Right cardiac atrium (tissue), 5 donors: Measurements from ENCODE around the gene TENM4. TPM values are rescaled to one million over a fixed set of nuclear protein-coding genes. Genes with fewer than 3 reads are reported as not detected.
"Not testable (repeated sequence)": the region's sequence is repeated elsewhere in the genome, so short reads cannot be mapped to it uniquely, and the experiment has no call there.

ENCODE experiments used
- ATAC-seq, 2 donors: fragments of 200-7000 bp; cut with Tn5 transposase; one replicate each; pipeline versions ENCODE4 v1.8.0 to v1.9.1; 2020; ENCODE audit warnings: moderate library complexity in 2 of 2, mild to moderate bottlenecking in 1 of 2
- DNase-seq, 3 donors: peaks; one replicate each; pipeline ENCODE4 v3.0.0-alpha.2; 2020
- H3K27ac ChIP-seq: one replicate; pipeline ENCODE4 v1.5.1; 2013; ENCODE audit warnings: mild to moderate bottlenecking, low read length, control low read depth, moderate library complexity
- H3K27me3 ChIP-seq: one replicate; pipeline ENCODE4 v1.6.1; 2013; ENCODE audit not compliant: control insufficient read depth, insufficient read depth
- H3K4me1 ChIP-seq: one replicate; pipeline ENCODE4 v1.6.1; 2013; ENCODE audit warnings: low read length; ENCODE audit not compliant: control insufficient read depth, insufficient read depth
- H3K4me3 ChIP-seq: one replicate; pipeline ENCODE4 v1.5.1; 2013; ENCODE audit warnings: low read length, control low read depth
- H3K9me3 ChIP-seq: one replicate; pipeline ENCODE4 v1.6.1; 2013; ENCODE audit warnings: low read length; ENCODE audit not compliant: control insufficient read depth
- WGBS: extraction: QIAGEN DNeasy Blood & Tissue Kit; methylation state at CpG from one replicate; pipeline ENCODE4 v1.1.7; 2013; 5-methylcytosine and 5-hydroxymethylcytosine counted together
- intact Hi-C, 4 donors: fragments of 100-400 bp; cut with DNase I; formaldehyde crosslinking; loops; one replicate each; pipeline versions ENCODE4 v1.11.0 to v1.14.0; 2022 to 2023
- polyA plus RNA-seq: library from polyadenylated mRNA; stranded (reverse); fragments of 200-250 nt; gene quantifications from one replicate; pipeline ENCODE4 v1.2.3, GENCODE V29; 2013
- total RNA-seq, 4 donors: library from RNA; stranded (reverse); fragmentation: NEBNext Ultra II Directional; extraction: Animal tissue kit (Norgen Biotek cat#: 25700); gene quantifications; one replicate each; pipeline ENCODE4 v1.2.1, GENCODE V29; 2021
- donor health status: healthy with polysubstance abuse.
- donor health status: DM: no; HTN: yes; CAD: no.
- donor health status: DM: no; HTN: no; CAD: no.
- donor health status: DM: no; HTN: yes; CAD: no; lungs with severe emphysema.
- donor health status: DM: yes; HTN: yes; CAD: no.

Gene TENM4
- total and polyA plus RNA-seq, 5 donors, result 0.26 to 2.3 (median 0.71) TPM

DNA sequence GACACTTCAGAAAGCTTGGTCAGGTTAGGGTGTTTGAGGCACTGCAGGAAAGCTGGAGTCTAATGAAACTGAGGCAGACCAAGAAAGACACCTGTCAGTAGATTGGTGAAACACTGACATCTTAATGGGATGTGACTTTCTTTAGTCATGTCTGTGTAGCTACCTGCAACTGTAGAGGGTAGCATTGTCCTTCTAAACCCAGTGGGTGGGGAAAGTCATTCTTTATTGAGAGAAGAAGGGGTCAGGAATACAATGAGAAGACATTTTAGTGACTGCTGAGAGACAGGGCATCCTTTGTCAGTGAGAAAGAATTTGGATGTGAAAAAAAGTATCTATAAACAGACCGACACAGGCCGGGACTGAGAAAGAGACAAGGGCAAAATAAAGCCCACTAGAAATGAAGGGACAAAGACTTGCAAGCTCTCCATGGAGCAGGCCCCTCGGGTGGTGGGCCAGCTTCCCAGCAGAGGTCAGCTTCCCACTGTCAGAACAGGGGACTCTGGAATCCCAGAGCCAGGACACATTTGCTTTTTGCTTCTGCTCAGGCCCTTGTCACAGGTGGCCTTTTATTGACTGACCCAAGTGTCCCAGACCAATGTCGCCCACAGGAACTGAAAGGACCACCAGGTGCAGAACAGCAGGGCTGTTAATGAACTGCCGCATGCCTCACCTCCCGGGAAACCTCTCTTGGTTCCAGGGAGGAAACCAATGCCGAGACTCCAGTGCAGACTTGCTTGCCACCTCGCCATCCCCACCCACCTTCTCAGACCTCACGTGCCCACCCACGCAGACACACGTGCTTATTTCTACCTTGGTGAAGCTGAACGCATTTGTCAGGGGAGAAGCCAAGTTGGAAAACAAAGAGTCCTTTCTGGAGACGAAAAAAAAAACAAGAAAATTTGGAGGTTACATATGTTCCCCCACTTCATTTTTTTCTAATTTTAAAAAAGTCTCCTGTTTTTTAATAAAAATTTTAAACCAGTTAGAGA is 212.8 kb downstream of the TENM4 start:
- intact Hi-C loops, result no loop called here
- DNase-seq (no peak), ATAC-seq (no peak)
- WGBS, result 71% methylated on average over 13 of the region's 13 CpGs
- no peak overlapping the region for H3K4me3 ChIP-seq
- H3K4me1 ChIP-seq, result no peaks in the 10 kb centered on the region
- no peak overlapping the region for H3K27ac ChIP-seq
- H3K27me3 ChIP-seq, result no peaks in the 10 kb centered on the region
- no peaks in the 10 kb centered on the region for H3K9me3 ChIP-seq

DNA sequence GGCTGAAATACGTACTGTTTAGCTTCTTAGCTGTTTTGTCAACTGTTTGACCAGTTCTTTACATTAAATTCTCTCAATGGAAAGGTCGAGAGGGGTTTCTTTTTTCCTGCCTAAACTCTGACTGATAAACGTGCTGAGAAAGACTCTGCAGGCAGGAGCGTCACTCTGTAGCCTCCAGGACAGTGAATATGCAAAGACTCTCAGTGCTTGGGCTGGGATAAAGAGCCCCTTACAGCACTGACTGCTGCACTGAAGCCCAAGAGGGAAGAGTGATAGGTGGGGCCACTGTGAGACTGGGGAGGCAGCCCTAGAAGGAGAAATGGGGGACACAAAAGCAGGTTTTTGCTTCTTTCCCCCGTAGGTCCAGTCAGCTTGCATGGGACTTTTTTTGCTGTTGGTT is 213.5 kb downstream of the TENM4 start:
- H3K27me3 ChIP-seq, result no peaks in the 10 kb centered on the region
- H3K4me1 ChIP-seq, result no peaks in the 10 kb centered on the region
- WGBS, result 58% methylated on average over 5 of the region's 5 CpGs
- H3K9me3 ChIP-seq, result no peaks in the 10 kb centered on the region
- ATAC-seq, result no peak
- H3K4me3 ChIP-seq, result no peak overlapping the region
- no peak for DNase-seq
- no peak overlapping the region for H3K27ac ChIP-seq
- intact Hi-C loops, result no loop called here

DNA sequence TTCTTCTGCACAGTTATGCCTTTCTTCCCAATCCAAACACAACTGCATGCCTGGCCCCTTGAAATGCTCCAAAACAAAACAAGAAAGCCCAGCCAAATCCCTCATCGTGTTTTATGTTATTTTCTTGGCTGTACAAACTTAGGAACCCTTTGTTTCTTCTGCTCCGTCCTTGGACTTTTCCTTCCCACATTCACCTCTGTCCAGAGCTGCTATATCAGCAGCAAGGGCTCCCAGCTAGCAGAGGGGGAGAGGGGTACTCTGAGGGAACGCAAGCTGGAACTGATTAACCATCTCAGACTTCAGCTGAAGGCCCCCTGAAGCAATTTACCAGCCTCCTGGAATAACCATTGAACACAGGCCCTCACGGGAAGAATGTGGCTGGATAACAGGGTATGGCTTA is 214.7 kb downstream of the TENM4 start:
- WGBS, result 48% methylated on average over 4 of the region's 4 CpGs
- H3K4me1 ChIP-seq, result no peaks in the 10 kb centered on the region
- H3K9me3 ChIP-seq, result no peaks in the 10 kb centered on the region
- no peak overlapping the region for H3K4me3 ChIP-seq
- H3K27me3 ChIP-seq, result no peaks in the 10 kb centered on the region
- ATAC-seq (no peak), DNase-seq (no peak)
- H3K27ac ChIP-seq, result no peak overlapping the region
- intact Hi-C loops, result no loop called here

DNA sequence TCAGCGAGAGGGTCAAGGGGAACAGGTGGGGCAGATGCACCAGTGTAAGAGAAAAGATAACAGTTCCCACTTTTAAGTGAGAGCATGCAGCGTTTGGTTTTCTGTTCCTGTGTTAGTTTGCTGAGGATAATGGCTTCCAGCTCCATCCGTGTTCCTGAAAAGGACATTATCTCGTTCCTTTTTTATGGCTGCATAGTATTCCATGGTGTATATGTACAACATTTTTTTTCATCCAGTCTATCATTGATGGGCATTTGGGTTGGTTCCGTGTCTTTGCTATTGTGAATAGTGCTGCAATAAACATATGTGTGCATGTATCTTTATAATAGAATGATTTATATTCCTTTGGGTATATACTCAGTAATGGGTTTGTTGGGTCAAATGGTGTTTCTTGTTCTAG is 218.7 kb downstream of the TENM4 start:
- H3K4me1 ChIP-seq, DNase-seq, intact Hi-C loops, H3K27ac ChIP-seq, H3K9me3 ChIP-seq, H3K4me3 ChIP-seq, H3K27me3 ChIP-seq, ATAC-seq: not testable (repeated sequence)
- WGBS, result 95% methylated on average over 5 of the region's 5 CpGs

DNA sequence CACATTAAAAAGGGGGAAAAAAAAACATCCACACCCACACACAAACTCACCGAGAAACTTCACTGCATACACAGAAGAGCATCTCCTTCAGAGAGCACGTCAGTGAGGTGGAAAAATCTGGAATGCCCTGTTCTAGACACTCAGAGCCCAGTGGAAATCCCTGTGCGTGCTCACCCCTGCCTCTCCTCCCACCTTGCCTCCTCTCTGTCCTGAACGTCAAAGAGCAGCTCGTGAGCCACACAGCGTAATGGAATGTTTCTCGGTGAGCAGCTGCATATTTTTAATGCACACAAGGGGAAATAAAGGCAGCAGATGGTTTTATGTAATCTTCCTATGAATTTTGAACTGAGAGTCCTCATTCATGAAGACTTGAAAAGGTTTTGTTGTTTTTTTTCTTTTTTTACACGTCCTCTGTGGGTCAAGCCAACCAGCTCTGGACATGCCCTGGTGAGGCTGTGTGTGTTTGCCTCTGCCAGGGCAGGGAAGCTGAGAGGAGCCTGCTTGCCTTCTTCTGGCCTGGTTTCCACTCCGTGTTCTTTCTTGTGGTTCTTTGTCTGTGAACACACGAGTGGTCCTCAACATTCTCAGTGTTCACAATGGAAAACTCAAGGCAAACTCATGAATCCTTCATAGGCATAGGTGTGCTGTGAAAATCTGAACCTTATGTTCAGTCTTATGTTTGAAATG is 219.2 kb downstream of the TENM4 start:
- no peaks in the 10 kb centered on the region for H3K9me3 ChIP-seq
- H3K27me3 ChIP-seq, result no peaks in the 10 kb centered on the region
- intact Hi-C loops, result no loop called here
- ATAC-seq, result no peak
- DNase-seq, result no peak
- no peaks in the 10 kb centered on the region for H3K4me1 ChIP-seq
- no peak overlapping the region for H3K4me3 ChIP-seq
- WGBS, result 86% methylated on average over 10 of the region's 10 CpGs
- no peak overlapping the region for H3K27ac ChIP-seq

DNA sequence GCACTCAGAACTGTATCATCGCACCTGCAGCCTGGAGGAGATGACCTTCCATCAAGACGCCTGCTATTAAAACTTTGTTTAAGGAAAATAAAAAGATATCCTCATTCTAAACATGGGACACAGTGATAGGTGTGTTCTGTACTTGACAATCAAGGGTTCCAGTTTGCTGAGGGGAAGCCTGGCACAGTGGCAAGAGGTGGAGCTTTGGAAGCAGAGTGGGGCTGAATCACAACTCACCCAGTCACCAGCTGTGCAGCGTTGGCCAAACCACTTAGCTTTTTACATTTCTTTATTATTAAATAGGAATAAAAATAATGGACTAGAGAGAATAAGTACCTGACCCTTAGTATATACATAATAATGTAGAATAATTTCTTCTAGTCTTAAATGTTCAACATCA is 220.7 kb downstream of the TENM4 start:
- no peak overlapping the region for H3K4me3 ChIP-seq
- DNase-seq (no peak), ATAC-seq (no peak)
- intact Hi-C loops, result no loop called here
- H3K9me3 ChIP-seq, result no peaks in the 10 kb centered on the region
- 88% methylated on average over 3 of the region's 3 CpGs for WGBS
- H3K4me1 ChIP-seq, result no peaks in the 10 kb centered on the region
- H3K27ac ChIP-seq, result no peak overlapping the region
- H3K27me3 ChIP-seq, result no peaks in the 10 kb centered on the region

DNA sequence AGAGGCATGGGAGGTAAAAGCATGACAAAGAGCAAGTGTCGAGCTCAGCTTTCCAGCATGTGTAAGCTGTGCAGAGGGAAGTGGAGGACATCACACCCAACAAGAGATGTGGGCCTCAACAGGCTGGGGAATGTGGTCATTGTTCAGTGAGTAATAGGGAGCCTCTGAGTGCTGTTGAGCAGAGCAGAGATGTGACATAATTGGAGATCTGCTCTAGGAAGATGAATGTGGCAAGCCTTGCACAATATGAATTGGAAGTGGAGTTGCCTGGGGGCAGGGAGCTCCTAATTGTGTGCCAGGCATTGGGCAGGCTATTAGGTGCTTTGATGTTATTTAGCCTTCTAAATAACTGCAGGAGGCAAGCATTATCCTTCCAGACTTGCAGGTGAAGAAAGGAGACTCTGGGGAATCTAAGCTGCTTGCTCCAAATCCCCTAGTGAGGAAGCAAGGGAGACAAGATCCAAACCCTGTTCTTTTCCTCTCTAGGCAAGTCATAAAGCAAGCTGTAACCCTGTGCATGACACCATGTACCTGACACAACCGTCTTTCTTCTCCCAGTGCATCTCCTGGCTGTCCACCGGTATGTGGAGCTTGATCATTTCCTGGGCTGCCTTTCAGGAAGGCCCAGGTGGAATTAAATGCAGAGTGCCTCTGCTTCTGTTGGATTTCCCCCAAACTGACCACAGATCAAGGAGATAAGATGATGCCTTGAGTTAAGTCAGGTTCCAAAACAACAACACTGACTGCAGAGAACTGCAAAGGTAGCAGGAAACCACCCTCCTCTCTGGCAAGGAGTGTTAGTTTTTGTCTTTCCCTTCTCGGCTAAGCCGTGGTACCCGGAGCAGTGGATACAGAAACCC is 221.4 kb downstream of the TENM4 start:
- no peak for ATAC-seq
- no peaks in the 10 kb centered on the region for H3K9me3 ChIP-seq
- no peaks in the 10 kb centered on the region for H3K4me1 ChIP-seq
- no peaks in the 10 kb centered on the region for H3K27me3 ChIP-seq
- no peak for DNase-seq
- H3K4me3 ChIP-seq, result no peak overlapping the region
- 78% methylated on average over 6 of the region's 6 CpGs for WGBS
- H3K27ac ChIP-seq, result no peak overlapping the region
- intact Hi-C loops, result no loop called here

DNA sequence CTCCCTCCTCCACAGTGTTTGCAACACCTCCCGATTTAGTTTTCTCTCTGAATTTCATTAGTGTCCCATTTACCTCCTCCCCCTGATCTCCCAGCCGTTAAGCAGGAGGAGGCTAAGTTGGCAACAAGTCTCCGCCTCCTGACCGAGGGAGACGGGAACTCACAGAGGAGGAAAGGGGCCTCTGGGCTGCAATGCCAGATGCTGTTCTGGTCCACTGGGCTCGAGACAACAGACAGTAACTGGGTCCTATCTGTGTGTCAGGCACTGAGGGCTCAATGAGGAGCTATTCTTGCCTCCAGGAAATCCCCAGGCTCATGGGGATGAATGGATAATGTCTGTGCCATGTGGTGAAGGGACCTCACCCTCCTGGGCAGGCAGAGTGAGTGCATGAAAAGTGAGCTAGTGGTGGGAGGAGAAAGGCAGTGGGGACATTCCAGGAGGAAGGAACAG is 228.1 kb downstream of the TENM4 start:
- DNase-seq (no peak), ATAC-seq (no peak)
- Histone ChIP-seq H3K4me1 (no peaks in the 10 kb centered on the region), H3K27ac (no peak overlapping the region), H3K4me3 (no peak overlapping the region), H3K27me3 (no peaks in the 10 kb centered on the region), H3K9me3 (no peaks in the 10 kb centered on the region)
- intact Hi-C loops, result no loop called here
- WGBS, result 55% methylated on average over 6 of the region's 6 CpGs

DNA sequence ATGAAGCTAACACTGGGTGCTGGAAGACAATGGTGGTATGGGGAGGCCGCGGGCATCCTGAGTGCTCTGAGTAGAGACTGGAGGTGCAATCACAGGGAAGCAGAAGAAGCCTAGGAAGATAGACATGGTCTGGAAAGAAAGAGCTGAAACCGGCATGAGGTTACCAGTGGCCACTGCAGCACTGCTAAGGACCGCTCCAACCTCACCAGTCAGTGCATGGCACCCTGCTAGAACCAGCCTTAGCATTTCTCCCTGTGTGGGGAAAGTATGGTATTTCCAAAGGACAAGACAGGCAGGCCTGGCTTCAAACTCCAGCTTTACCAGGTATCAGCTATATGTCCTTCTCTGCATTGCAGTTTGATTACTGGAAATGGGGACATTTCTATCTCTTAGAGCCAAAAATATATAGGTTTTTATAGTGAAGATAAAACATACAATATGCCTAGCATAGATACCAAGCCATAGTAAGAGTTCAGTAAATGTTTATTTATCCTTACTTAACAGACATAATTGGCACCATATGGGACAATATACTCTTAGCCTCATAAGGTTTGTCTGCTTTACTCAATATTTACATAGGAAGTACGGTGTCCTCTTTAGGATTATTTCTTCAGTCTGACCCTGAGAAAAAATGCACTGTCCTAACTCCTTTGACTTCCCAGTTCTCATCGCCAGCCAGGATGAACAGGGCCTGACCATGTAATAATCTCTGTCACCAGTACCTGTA is 231.1 kb downstream of the TENM4 start:
- intact Hi-C loops, result no loop called here

DNA sequence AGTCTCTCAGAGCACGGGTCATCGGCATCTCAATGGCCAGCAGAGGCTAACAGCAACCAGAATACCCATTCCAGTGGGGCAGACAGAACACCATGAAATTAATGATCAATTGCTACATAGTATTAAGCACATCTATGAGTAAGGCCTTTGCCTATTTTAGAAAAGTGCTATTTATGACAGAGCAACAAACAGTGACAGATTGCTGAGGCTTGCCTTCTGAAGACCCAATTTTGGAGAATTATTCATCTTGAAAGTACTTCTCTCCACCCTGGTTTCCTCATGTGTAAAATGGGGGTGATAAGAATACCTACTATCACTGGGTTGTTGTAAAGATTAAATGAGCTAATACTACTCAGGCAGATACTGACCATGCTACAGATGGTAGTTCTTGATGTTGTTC is 232.7 kb downstream of the TENM4 start:
- Histone ChIP-seq H3K4me1 (no peaks in the 10 kb centered on the region), H3K4me3 (no peak overlapping the region), H3K9me3 (no peaks in the 10 kb centered on the region), H3K27me3 (no peaks in the 10 kb centered on the region), H3K27ac (no peak overlapping the region)
- ATAC-seq (no peak), DNase-seq (no peak)
- intact Hi-C loops, result no loop called here
- WGBS, result 72% methylated on average over 2 of the region's 2 CpGs

More for the DNA sequence above, 231.1 kb downstream of the TENM4 start:
- no peaks in the 10 kb centered on the region for H3K27me3 ChIP-seq
- no peaks in the 10 kb centered on the region for H3K4me1 ChIP-seq
- no peak overlapping the region for H3K27ac ChIP-seq
- DNase-seq, result no peak
- no peak overlapping the region for H3K4me3 ChIP-seq
- no peak for ATAC-seq
- WGBS, result 87% methylated on average over 6 of the region's 6 CpGs
- no peaks in the 10 kb centered on the region for H3K9me3 ChIP-seq
